H1 (cell line): ENCODE results near the gene MPZ. TPM values are rescaled to one million over a fixed set of nuclear protein-coding genes. Genes with fewer than 3 reads are reported as not detected.

Experiments used
- CTCF ChIA-PET: fragments of 300-600 bp; sonication (Branson Sonifier 250); formaldehyde crosslinking; loops from one replicate; lab custom pipeline; 2021; ENCODE audit not compliant: partially characterized antibody; lab: Charles Lee
- POLR2A ChIA-PET: fragments of 300-600 bp; sonication (Branson Sonifier 250); formaldehyde crosslinking; loops from one replicate; lab custom pipeline; 2021; ENCODE audit warnings: inconsistent platforms; ENCODE audit not compliant: partially characterized antibody; lab: Charles Lee
- DNase-seq, 2 experiments: peaks; one replicate each; pipeline versions ENCODE4 v3.0.0 to v3.0.0-alpha.2; 2010 to 2022; ENCODE audit warnings: low spot score in 2 of 2, low read depth in 1 of 2, mixed read lengths in 1 of 2
- FAIRE-seq: peaks from 2 replicates; lab custom pipeline; 2011; peaks lifted over from hg19 to GRCh38; lab: Jason Lieb, UNC
- H2AFZ ChIP-seq: 2 replicates; pipeline ENCODE4 v1.8.1; 2012; ENCODE audit warnings: low read length, inconsistent platforms
- H2AK5ac ChIP-seq: 2 replicates; pipeline ENCODE4 v1.6.1; 2013; ENCODE audit warnings: low read depth, low read length
- H2BK120ac ChIP-seq: replicated peaks from 2 replicates; pipeline ENCODE3; 2013; ENCODE audit warnings: low read depth, low read length, inconsistent platforms
- H2BK12ac ChIP-seq: 2 replicates; pipeline ENCODE4 v1.6.1; 2013; ENCODE audit warnings: low read depth, low read length
- H2BK15ac ChIP-seq: 2 replicates; pipeline ENCODE4 v1.6.1; 2013; ENCODE audit warnings: low read length
- H2BK20ac ChIP-seq: 2 replicates; pipeline ENCODE4 v1.6.1; 2013; ENCODE audit warnings: low read length
- H2BK5ac ChIP-seq: 2 replicates; pipeline ENCODE4 v1.6.1; 2013; ENCODE audit warnings: low read depth, low read length
- H3K14ac ChIP-seq: 2 replicates; pipeline ENCODE4 v1.6.1; 2013; ENCODE audit warnings: inconsistent platforms; ENCODE audit not compliant: insufficient read length
- H3K18ac ChIP-seq: 2 replicates; pipeline ENCODE4 v1.6.1; 2013; ENCODE audit warnings: low read length; ENCODE audit errors: extremely low read depth
- H3K23ac ChIP-seq: 2 replicates; pipeline ENCODE4 v1.6.1; 2013; ENCODE audit warnings: inconsistent platforms; ENCODE audit not compliant: insufficient read length
- H3K23me2 ChIP-seq: 2 replicates; pipeline ENCODE4 v1.6.1; 2013; ENCODE audit warnings: low read depth, low read length
- H3K27ac ChIP-seq: 2 replicates; pipeline ENCODE4 v1.6.1; 2011; ENCODE audit warnings: low read depth, low read length, inconsistent platforms
- H3K27me3 ChIP-seq, 4 experiments: replicated peaks in 1 of 4; 1 replicate in 1 of 4; 2 replicates in 3 of 4; pipeline versions ENCODE4 v1.6.1 to v1.8.1; 2011 to 2013; ENCODE audit warnings: low read length in 3 of 4, mild to moderate bottlenecking in 3 of 4, inconsistent platforms in 2 of 4, mixed read lengths in 2 of 4, moderate library complexity in 1 of 4; ENCODE audit not compliant: control insufficient read depth in 3 of 4, insufficient read depth in 3 of 4; ENCODE audit errors: extremely low read depth in 1 of 4
- H3K36me3 ChIP-seq, 4 experiments: 2 replicates each; pipeline versions ENCODE4 v1.6.1 to v1.8.1; 2011 to 2013; ENCODE audit warnings: mild to moderate bottlenecking in 4 of 4, low read length in 3 of 4, moderate library complexity in 2 of 4, control low read depth in 1 of 4, inconsistent platforms in 1 of 4; ENCODE audit not compliant: insufficient read depth in 4 of 4, control insufficient read depth in 2 of 4
- H3K4ac ChIP-seq: replicated peaks from 2 replicates; pipeline ENCODE3; 2013; ENCODE audit warnings: low read length, low read depth, mixed read lengths, inconsistent platforms; ENCODE audit not compliant: insufficient read length
- H3K4me1 ChIP-seq, 4 experiments: replicated peaks in 1 of 4; 1 replicate in 1 of 4; 2 replicates in 3 of 4; pipeline versions ENCODE4 v1.6.1 to v1.8.1; 2011 to 2013; ENCODE audit warnings: low read length in 3 of 4, inconsistent platforms in 2 of 4, mixed read lengths in 1 of 4; ENCODE audit not compliant: insufficient read depth in 4 of 4, control insufficient read depth in 3 of 4
- H3K4me2 ChIP-seq, 2 experiments: 2 replicates each; pipeline versions ENCODE4 v1.6.1 to v1.8.1; 2011 to 2013; ENCODE audit warnings: low read depth in 2 of 2, low read length in 2 of 2, control low read depth in 1 of 2, inconsistent platforms in 1 of 2, mild to moderate bottlenecking in 1 of 2; ENCODE audit not compliant: insufficient read depth in 1 of 2
- H3K4me3 ChIP-seq, 4 experiments: fragments of 200-600, 300-600 bp in 1 of 4; sonication (generic), shearing (Covaris generic), sonication (Bioruptor Twin) in 1 of 4; 2 replicates each; pipeline versions ENCODE4 v1.5.1 to v1.8.1; 2011 to 2016; ENCODE audit warnings: low read length in 4 of 4, low read depth in 3 of 4, control low read depth in 2 of 4, inconsistent platforms in 2 of 4, mild to moderate bottlenecking in 2 of 4, mixed read lengths in 1 of 4, moderate library complexity in 1 of 4; ENCODE audit not compliant: insufficient read depth in 2 of 4; ENCODE audit errors: extremely low read depth in 1 of 4
- H3K56ac ChIP-seq: replicated peaks from 2 replicates; pipeline ENCODE3; 2013; ENCODE audit warnings: low read depth, mild to moderate bottlenecking, mixed read lengths, low read length, inconsistent platforms; ENCODE audit not compliant: insufficient read length
- H3K79me1 ChIP-seq: 2 replicates; pipeline ENCODE4 v1.6.1; 2013; ENCODE audit warnings: low read depth, low read length, control low read depth
- H3K79me2 ChIP-seq, 2 experiments: 2 replicates each; pipeline versions ENCODE4 v1.6.1 to v1.8.1; 2012 to 2013; ENCODE audit warnings: low read length in 2 of 2, mild to moderate bottlenecking in 2 of 2, inconsistent platforms in 1 of 2; ENCODE audit not compliant: insufficient read depth in 2 of 2, control insufficient read depth in 1 of 2
- H3K9ac ChIP-seq, 4 experiments: replicated peaks in 1 of 4; 1 replicate in 1 of 4; 2 replicates in 3 of 4; pipeline versions ENCODE4 v1.6.1 to v1.8.1; 2011 to 2013; ENCODE audit warnings: low read depth in 3 of 4, low read length in 3 of 4, control low read depth in 2 of 4, mild to moderate bottlenecking in 2 of 4, moderate library complexity in 2 of 4, inconsistent platforms in 1 of 4; ENCODE audit errors: extremely low read depth in 1 of 4
- H3K9me3 ChIP-seq, 2 experiments: 2 replicates each; pipeline versions ENCODE4 v1.6.1 to v1.8.1; 2012 to 2013; ENCODE audit warnings: mild to moderate bottlenecking in 2 of 2, moderate library complexity in 2 of 2, control low read depth in 1 of 2, inconsistent platforms in 1 of 2, low read depth in 1 of 2, low read length in 1 of 2, mixed read lengths in 1 of 2; ENCODE audit not compliant: insufficient read depth in 2 of 2
- H4K20me1 ChIP-seq, 2 experiments: replicated peaks in 1 of 2; 2 replicates each; pipeline versions ENCODE3 to v1.8.1; 2011 to 2013; ENCODE audit warnings: inconsistent platforms in 2 of 2, low read length in 2 of 2, mild to moderate bottlenecking in 1 of 2; ENCODE audit not compliant: insufficient read depth in 2 of 2, control insufficient read depth in 1 of 2
- H4K5ac ChIP-seq: 2 replicates; pipeline ENCODE4 v1.6.1; 2013; ENCODE audit warnings: low read length, low read depth, mixed read lengths, inconsistent platforms; ENCODE audit not compliant: insufficient read length
- H4K8ac ChIP-seq: 2 replicates; pipeline ENCODE4 v1.8.0; 2013; ENCODE audit warnings: mild to moderate bottlenecking, moderate library complexity, low read length, inconsistent platforms; ENCODE audit not compliant: insufficient read depth; ENCODE audit errors: extremely low read depth
- H4K91ac ChIP-seq: replicated peaks from 2 replicates; pipeline ENCODE3; 2013; ENCODE audit warnings: low read length, mixed read lengths, inconsistent platforms; ENCODE audit not compliant: insufficient read length
- EP300 ChIP-seq, 2 experiments: IDR thresholded peaks; 1 replicate in 1 of 2; 2 replicates in 1 of 2; pipeline ENCODE4 v1.6.1; 2011 to 2012; ENCODE audit warnings: low read depth in 2 of 2, low read length in 2 of 2, mild to moderate bottlenecking in 2 of 2, borderline replicate concordance in 1 of 2, inconsistent platforms in 1 of 2, moderate library complexity in 1 of 2
- EZH2 ChIP-seq: fragments of 200-600 bp; sonication (generic); IDR thresholded peaks from 2 replicates; pipeline ENCODE4 v1.7.1; 2012; ENCODE audit warnings: low read depth, mild to moderate bottlenecking, moderate library complexity, low read length, inconsistent platforms; ENCODE audit not compliant: severe bottlenecking
- HDAC2 ChIP-seq, 2 experiments: fragments of 300-600 bp in 1 of 2; sonication (generic) in 1 of 2; IDR thresholded peaks; 2 replicates each; pipeline ENCODE4 v1.6.1; 2011 to 2012; ENCODE audit warnings: low read depth in 2 of 2, low read length in 2 of 2, mild to moderate bottlenecking in 2 of 2, moderate library complexity in 2 of 2, borderline replicate concordance in 1 of 2, inconsistent platforms in 1 of 2
- TEAD4 ChIP-seq: IDR thresholded peaks from 2 replicates; pipeline ENCODE4 v1.6.1; 2012; ENCODE audit warnings: low read depth, low read length, inconsistent platforms, mixed read lengths
- WGBS, 2 experiments: shearing (Covaris generic) in 1 of 2; methylation state at CpG; one replicate each; pipeline versions ENCODE4 v1.1.6 to v1.1.7; 2013 to 2015; ENCODE audit warnings: low lambda C conversion rate in 2 of 2, mixed read lengths in 2 of 2, inconsistent platforms in 1 of 2, low coverage in 1 of 2, missing lambda C conversion rate in 1 of 2; ENCODE audit not compliant: insufficient replicate concordance in 2 of 2, insufficient coverage in 1 of 2, insufficient read length in 1 of 2; ENCODE audit errors: extremely low coverage in 1 of 2, missing lambda C conversion rate in 1 of 2; 5-methylcytosine and 5-hydroxymethylcytosine counted together
- polyA plus RNA-seq, 7 experiments: library from polyadenylated mRNA; depleted of rRNA in 3 of 7; stranded (reverse) in 5 of 7; unstranded in 2 of 7; fragments of >200 nt in 5 of 7; fragments of 200-250 nt in 2 of 7; gene quantifications; 1 replicate in 5 of 7; 2 replicates in 1 of 7; 4 replicates in 1 of 7; pipeline versions ENCODE4 v1.2.1 to v1.2.3, GENCODE V29; 2011 to 2013; ENCODE audit warnings: missing spikeins in 2 of 7, mixed read lengths in 2 of 7
- total RNA-seq: library from RNA; stranded (reverse); fragmentation: NEBNext Ultra II Directional; extraction: Animal tissue kit (Norgen Biotek cat#: 25700); gene quantifications from 2 replicates; pipeline ENCODE4 v1.2.1, GENCODE V29; 2021

Gene MPZ
- total and polyA plus RNA-seq, 2 of the 8 experiments (the other 6 are each of a cell fraction or from before 2014, with no cell fraction given): 4.1 to 5.1 TPM

DNA sequence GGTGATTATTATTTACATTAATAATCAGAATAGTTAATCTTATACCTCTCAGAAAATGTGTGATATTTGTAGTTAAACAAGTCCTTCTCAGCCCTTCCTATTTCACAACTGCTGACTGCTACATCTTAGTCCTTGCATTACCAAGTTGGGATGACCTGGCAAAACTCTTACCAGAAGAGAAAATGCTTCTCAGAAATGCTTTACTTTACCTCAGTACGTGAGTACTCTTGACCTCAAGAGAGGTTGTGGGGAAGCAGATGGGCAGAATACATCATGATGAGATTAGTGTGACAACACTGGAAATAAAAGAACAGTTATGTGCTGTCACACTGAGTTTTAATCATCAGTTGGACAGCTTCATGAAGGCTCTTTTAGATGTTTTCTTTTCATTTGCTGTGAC, 41.7 kb upstream of the MPZ start:
- Histone ChIP-seq H3K4me1 (no peaks in the 10 kb centered on the region), H3K79me2 (no peaks in the 10 kb centered on the region), H2BK20ac (no peak overlapping the region), H3K4me2 (no peak overlapping the region), H2BK12ac (no peak overlapping the region), H3K79me1 (no peaks in the 10 kb centered on the region), H3K36me3 (peaks cover 0 to 3% (median 0%) of the 10 kb centered on the region in 4 experiments; a peak in 4 of 8 replicates), H3K56ac (no peak overlapping the region), H2AK5ac (no peak overlapping the region), H3K23ac (no peak overlapping the region), H3K18ac (no peak overlapping the region), H3K9ac (no peak overlapping the region), H4K91ac (no peak overlapping the region), H3K23me2 (no peaks in the 10 kb centered on the region), H2AFZ (no peak overlapping the region), H2BK5ac (no peak overlapping the region), H2BK15ac (no peak overlapping the region), H4K20me1 (no peaks in the 10 kb centered on the region), H3K9me3 (no peaks in the 10 kb centered on the region), H3K4me3 (no peak overlapping the region), H3K4ac (no peak overlapping the region), H3K27me3 (no peaks in the 10 kb centered on the region), H4K8ac (no peak overlapping the region), H3K27ac (no peak overlapping the region), H3K14ac (no peak overlapping the region), H4K5ac (no peak overlapping the region), H2BK120ac (no peak overlapping the region)
- ChIA-PET POLR2A (interaction anchor here (1.1 to 1.2 kb wide), 2 partner anchors 9 to 125 kb away, joined by 3 to 4 read pairs; no protein-coding TSS in a partner anchor), CTCF (no interaction called here)
- WGBS, 2 experiments: 96% methylated on average over 1 of the region's 1 CpG; no CpG with 5 or more reads in 1 of the 2 experiments
- FAIRE-seq (no peak), DNase-seq (no peak)
- no peak for TF ChIP-seq HDAC2 (IDR thresholded peaks at IDR 0.05; ENCODE audit: borderline replicate concordance in 1 of 2, low read depth in 2 of 2, low read length in 2 of 2)
- TF ChIP-seq EZH2: no peak
- no peak for TF ChIP-seq TEAD4
- TF ChIP-seq EP300 (IDR thresholded peaks at IDR 0.05; ENCODE audit: borderline replicate concordance in 1 of 2, low read depth in 2 of 2, low read length in 2 of 2): no peak
